GM18861 (cell line): ENCODE results near the gene GPRC6A.

Source experiments
- ATAC-seq: cut with Tn5 transposase; IDR thresholded peaks from one replicate; pipeline ENCODE4 v1.9.1; 2021; ENCODE audit not compliant: unreplicated experiment

GPRC6A gene

GRCh38 chr6:116783852-116784251, 45.0 kb downstream of the GPRC6A start:
- ATAC-seq = no peak

- peak; percentile 64 for ATAC-seq
Measured at GRCh38 chr6:116779573-116780164, 49.2 kb downstream of the GPRC6A start.

GRCh38 chr6:116773886-116774285, 55.0 kb downstream of the GPRC6A start:
- no peak for ATAC-seq

GRCh38 chr6:116772450-116772849, 56.4 kb downstream of the GPRC6A start:
- ATAC-seq = no peak

GRCh38 chr6:116767715-116768114, 61.2 kb downstream of the GPRC6A start:
- no peak for ATAC-seq

GRCh38 chr6:116766506-116767176, 62.2 kb downstream of the GPRC6A start:
- ATAC-seq = no peak

- no peak for ATAC-seq
Measured at GRCh38 chr6:116764961-116765841, 63.7 kb downstream of the GPRC6A start, which contains the start of gene FAM162B. TSS of gene FAM162B (minus strand) at chr6:116765719. CDS start at chr6:116765576, 143 bp downstream.

- no peak for ATAC-seq
Measured at GRCh38 chr6:116764629-116764960, 64.3 kb downstream of the GPRC6A start.

- ATAC-seq = no peak
Measured at GRCh38 chr6:116763906-116764628, 64.8 kb downstream of the GPRC6A start.

- ATAC-seq = no peak
Measured at GRCh38 chr6:116763048-116763447, 65.8 kb downstream of the GPRC6A start.

GRCh38 chr6:116762235-116762634, 66.6 kb downstream of the GPRC6A start:
- no peak for ATAC-seq

- ATAC-seq = no peak
Measured at GRCh38 chr6:116761779-116762178, 67.1 kb downstream of the GPRC6A start.

- no peak for ATAC-seq
Measured at GRCh38 chr6:116745176-116745575, 83.7 kb downstream of the GPRC6A start.
